ENCODE measurements around the gene ARV1. TPM values are rescaled to one million over a fixed set of nuclear protein-coding genes. Genes with fewer than 3 reads are reported as not detected.
"Not testable (repeated sequence)": the region's sequence is repeated elsewhere in the genome, so short reads cannot be mapped to it uniquely, and the experiment has no call there.

The ARV1 gene
- total RNA-seq, 1 experiment from 2014 or later: 17.1 TPM

DNA sequence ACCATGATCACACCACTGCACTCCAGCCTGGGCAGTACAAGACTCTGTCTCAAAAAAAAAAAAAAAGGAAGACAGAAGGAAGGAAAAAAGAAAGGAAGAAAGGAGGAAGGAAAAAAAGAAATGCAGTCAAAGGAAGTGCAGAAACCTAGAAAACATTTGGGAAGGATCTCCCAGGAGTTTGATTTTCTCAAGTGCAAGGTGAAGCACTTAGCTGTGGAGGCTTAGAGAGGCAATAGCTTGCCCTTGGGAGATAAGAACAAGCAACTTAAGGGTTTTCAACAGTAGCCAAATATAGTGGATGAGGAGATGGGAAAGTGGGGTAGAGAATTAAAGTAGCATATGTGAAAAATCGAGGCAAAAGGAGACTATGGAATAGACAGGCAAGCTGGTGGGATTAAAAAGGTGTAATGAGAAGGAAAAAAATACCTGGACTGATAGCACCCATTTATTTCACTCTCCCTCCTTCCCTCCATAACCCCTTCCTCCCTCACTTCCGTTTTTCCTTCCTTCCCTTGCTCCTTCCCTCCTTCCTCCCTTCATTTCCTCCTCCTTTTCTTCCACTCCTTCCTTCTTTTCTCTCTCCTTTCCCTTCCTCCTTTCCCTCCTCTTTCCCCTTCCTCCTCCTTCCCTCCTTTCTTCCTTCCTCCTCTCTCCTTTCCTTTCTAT is 68.0 kb downstream of the ARV1 start:
- Mint-ChIP-seq H3K27me3 (ENCODE audit: unreplicated experiment) (peaks cover 46% of the 10 kb centered on the region), H3K36me3 (ENCODE audit: insufficient read depth, unreplicated experiment) (no peaks in the 10 kb centered on the region)

DNA sequence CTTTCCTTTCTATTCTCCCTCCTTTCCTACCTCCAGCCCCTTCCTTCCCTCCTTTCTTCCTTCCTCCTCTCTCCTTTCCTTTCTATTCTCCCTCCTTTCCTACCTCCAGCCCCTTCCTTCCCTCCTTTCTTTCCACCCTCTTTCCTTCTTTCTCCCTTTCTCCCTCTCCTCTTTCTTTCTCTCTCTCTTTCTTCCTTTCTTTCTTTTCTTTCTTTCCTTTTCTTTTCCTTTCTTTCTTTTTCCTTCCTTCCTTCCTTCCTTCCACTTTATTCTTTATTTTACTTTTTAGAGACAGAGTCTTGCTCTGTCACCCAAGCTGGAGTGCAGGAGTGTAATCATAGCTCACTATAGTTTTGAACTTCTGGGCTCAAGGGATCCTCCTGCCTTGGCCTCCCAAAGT is 68.6 kb downstream of the ARV1 start:
- H3K27me3 Mint-ChIP-seq (ENCODE audit: unreplicated experiment): peaks cover 46% of the 10 kb centered on the region
- H3K27ac Mint-ChIP-seq (ENCODE audit: unreplicated experiment); CTCF ChIA-PET; BruUV-seq (replicated peaks); DNase-seq; H3K9me3 Mint-ChIP-seq (ENCODE audit: low read depth, unreplicated experiment); H3K36me3 Mint-ChIP-seq (ENCODE audit: insufficient read depth, unreplicated experiment); H3K4me3 Mint-ChIP-seq (ENCODE audit: low read depth, unreplicated experiment): not testable (repeated sequence)
- H3K4me1 Mint-ChIP-seq (ENCODE audit: low read depth, unreplicated experiment): peaks cover 30% of the 10 kb centered on the region
- intact Hi-C loops (cut with micrococcal nuclease; ENCODE audit: unreplicated experiment): loop anchor here (5.0 kb wide), 1 partner anchor 165 kb away; no protein-coding TSS in a partner anchor

More for the DNA sequence above, 68.0 kb downstream of the ARV1 start:
- Mint-ChIP-seq H3K9me3 (ENCODE audit: low read depth, unreplicated experiment) (peaks cover 2% of the 10 kb centered on the region), H3K4me3 (ENCODE audit: low read depth, unreplicated experiment) (no peak overlapping the region), H3K27ac (ENCODE audit: unreplicated experiment) (no peak overlapping the region), H3K4me1 (ENCODE audit: low read depth, unreplicated experiment) (peaks cover 27% of the 10 kb centered on the region)
- intact Hi-C loops (cut with micrococcal nuclease; ENCODE audit: unreplicated experiment): loop anchor here (5.0 kb wide), 1 partner anchor 165 kb away; no protein-coding TSS in a partner anchor
- no TSS peak for BruUV-seq (replicated peaks)
- DNase-seq: no peak
- TF ChIP-seq, protein P1, sequence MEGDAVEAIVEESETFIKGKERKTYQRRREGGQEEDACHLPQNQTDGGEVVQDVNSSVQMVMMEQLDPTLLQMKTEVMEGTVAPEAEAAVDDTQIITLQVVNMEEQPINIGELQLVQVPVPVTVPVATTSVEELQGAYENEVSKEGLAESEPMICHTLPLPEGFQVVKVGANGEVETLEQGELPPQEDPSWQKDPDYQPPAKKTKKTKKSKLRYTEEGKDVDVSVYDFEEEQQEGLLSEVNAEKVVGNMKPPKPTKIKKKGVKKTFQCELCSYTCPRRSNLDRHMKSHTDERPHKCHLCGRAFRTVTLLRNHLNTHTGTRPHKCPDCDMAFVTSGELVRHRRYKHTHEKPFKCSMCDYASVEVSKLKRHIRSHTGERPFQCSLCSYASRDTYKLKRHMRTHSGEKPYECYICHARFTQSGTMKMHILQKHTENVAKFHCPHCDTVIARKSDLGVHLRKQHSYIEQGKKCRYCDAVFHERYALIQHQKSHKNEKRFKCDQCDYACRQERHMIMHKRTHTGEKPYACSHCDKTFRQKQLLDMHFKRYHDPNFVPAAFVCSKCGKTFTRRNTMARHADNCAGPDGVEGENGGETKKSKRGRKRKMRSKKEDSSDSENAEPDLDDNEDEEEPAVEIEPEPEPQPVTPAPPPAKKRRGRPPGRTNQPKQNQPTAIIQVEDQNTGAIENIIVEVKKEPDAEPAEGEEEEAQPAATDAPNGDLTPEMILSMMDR (IDR thresholded peaks at IDR 0.05; ENCODE audit: unreplicated experiment): no peak
- CTCF ChIA-PET: interaction anchor here (0.7 kb wide), 1 partner anchor 559 kb away, joined by 3 read pairs; no protein-coding TSS in a partner anchor

DNA sequence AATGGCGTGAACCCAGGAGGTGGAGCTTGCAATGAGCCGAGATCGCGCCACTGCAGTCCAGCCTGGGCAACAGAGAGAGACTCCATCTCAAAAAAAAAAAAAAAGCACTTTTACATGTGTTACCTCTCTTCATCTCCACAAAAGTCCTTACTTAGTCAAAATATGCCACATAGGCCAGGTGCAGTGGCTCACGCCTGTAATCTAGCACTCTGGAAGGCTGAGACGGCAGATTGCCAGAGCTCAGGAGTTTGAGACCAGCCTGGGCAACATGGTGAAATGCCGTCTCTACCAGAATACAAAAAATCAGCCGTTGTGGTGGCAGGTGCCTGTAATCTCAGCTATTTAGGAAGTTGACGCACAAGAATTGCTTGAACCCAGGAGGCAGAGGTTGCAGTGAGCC is 69.5 kb downstream of the ARV1 start:
- intact Hi-C loops (cut with micrococcal nuclease; ENCODE audit: unreplicated experiment): loop anchor here (5.0 kb wide), 1 partner anchor 164 kb away; no protein-coding TSS in a partner anchor
- H3K27ac Mint-ChIP-seq (ENCODE audit: unreplicated experiment); DNase-seq; CTCF ChIA-PET; BruUV-seq (replicated peaks); H3K9me3 Mint-ChIP-seq (ENCODE audit: low read depth, unreplicated experiment); H3K4me3 Mint-ChIP-seq (ENCODE audit: low read depth, unreplicated experiment); H3K36me3 Mint-ChIP-seq (ENCODE audit: insufficient read depth, unreplicated experiment): not testable (repeated sequence)
- peaks cover 46% of the 10 kb centered on the region for H3K27me3 Mint-ChIP-seq (ENCODE audit: unreplicated experiment)
- peaks cover 38% of the 10 kb centered on the region for H3K4me1 Mint-ChIP-seq (ENCODE audit: low read depth, unreplicated experiment)

DNA sequence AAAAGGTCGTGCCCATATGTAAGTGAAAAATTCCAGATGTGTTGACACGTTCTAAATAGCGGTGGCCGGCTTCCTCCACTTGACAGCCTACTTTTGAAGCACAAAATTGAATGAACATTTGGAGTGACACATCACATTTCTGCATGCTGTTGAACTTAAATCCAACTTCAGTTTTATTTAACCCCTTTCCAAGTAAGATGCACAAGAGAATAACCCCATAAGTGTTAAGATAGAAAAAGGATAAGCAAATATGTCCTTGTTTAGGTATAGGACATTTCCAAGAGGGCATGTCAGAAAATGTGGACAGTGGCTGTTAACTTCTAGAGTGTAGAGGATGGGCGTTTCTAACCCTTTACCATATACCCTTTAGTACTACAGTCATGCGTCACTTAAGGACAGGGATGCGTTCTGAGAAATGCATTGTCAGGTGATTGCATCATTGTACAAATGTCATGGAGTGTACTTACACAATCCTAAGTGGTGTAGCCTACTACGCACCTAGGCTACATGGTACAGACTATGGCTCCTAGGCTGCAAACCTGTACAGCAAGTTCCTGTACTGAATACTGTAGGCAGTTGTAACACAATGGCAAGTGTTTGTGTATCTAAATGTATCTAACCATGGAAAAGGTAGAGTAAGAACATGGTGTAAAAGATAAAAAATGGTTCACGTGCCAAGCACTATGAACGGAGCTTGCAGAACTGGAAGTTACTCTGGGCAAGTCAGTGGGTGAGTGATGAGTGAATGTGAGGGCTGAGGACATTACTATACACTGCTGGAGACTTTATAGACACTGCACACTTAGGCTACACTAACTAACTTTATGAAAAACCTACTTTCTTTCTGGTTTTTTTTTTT is 70.5 kb downstream of the ARV1 start:
- CTCF ChIA-PET: no interaction called here
- H3K36me3 Mint-ChIP-seq (ENCODE audit: insufficient read depth, unreplicated experiment): no peaks in the 10 kb centered on the region
- H3K4me1 Mint-ChIP-seq (ENCODE audit: low read depth, unreplicated experiment): peaks cover 43% of the 10 kb centered on the region
- peaks cover 46% of the 10 kb centered on the region for H3K27me3 Mint-ChIP-seq (ENCODE audit: unreplicated experiment)
- intact Hi-C loops (cut with micrococcal nuclease; ENCODE audit: unreplicated experiment): loop anchor here (5.0 kb wide), 1 partner anchor 163 kb away; no protein-coding TSS in a partner anchor
- TF ChIP-seq, protein P1 (IDR thresholded peaks at IDR 0.05; ENCODE audit: unreplicated experiment): no peak
- DNase-seq: no peak
- no peak overlapping the region for H3K4me3 Mint-ChIP-seq (ENCODE audit: low read depth, unreplicated experiment)
- no peak overlapping the region for H3K27ac Mint-ChIP-seq (ENCODE audit: unreplicated experiment)
- H3K9me3 Mint-ChIP-seq (ENCODE audit: low read depth, unreplicated experiment): peaks cover 2% of the 10 kb centered on the region
- no TSS peak for BruUV-seq (replicated peaks)

Other genes with a start within 250 kb of the ARV1 start
- not detected in 2 replicates for gene CAPN9, start 231.7 kb upstream of the ARV1 start, total RNA-seq (2022)
- gene C1orf198, start 110.6 kb upstream of the ARV1 start, total RNA-seq (2022): 77.2 and 80.4 TPM in 2 replicates
- gene TTC13, start 233 bp upstream of the ARV1 start, total RNA-seq (2022): 29.0 and 35.6 TPM in 2 replicates
- gene FAM89A, start 61.2 kb downstream of the ARV1 start, total RNA-seq (2022): 12.3 and 16.8 TPM in 2 replicates
- 0.09 and 0.15 TPM in 2 replicates for gene TRIM67, start 183.0 kb downstream of the ARV1 start, total RNA-seq (2022)

All from Calu3 (cell line).